NCI-H82 treated with DMSO at 0.1 percent for 48 hours (cell line): Measurements from ENCODE around the gene GIPC1.
"Not testable (repeated sequence)": the region's sequence is repeated elsewhere in the genome, so short reads cannot be mapped to it uniquely, and the experiment has no call there.

Experiments
- DNase-seq: peaks from one replicate; lab custom pipeline; 2025; ENCODE audit not compliant: unreplicated experiment; lab: John Stamatoyannopoulos, UW

The GIPC1 gene

DNA sequence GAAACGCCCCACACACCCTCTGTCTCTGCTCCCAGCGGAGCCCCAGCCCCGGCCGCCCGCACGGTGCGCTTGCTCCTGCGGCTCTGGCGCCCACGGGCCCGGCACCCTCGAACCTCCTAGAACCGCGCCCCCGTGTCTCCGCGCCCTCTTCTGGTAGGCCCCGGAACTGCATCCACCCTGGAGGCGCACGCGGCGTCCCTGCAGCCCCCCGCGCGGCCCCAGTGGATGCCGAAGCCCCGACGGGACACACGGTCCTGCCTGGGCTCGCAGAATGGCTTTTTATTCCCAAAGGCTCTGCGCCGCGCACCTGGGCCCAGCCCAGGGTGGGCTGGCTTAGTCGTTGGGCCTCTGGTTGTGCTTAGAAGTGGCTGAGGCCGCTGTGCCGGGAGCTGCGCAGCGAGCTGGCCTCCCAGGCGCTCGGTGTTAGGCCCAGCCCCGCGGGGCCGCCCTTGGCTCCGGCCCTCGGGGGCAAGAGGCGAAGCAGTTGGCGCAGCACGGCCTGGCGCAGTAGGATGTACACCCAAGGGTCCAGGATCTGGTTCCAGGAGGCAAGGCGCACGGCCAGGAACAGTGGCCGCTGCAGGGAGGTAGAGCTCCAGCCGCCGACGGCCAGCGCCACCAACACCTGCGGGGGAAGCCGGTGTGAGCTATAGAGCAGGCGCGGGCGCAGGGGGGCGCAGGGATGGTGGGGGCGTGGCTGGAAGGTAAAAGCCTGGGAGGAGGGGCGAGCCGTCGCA, 23.6 kb downstream of the GIPC1 start:
- peak; percentile 22 for DNase-seq

DNA sequence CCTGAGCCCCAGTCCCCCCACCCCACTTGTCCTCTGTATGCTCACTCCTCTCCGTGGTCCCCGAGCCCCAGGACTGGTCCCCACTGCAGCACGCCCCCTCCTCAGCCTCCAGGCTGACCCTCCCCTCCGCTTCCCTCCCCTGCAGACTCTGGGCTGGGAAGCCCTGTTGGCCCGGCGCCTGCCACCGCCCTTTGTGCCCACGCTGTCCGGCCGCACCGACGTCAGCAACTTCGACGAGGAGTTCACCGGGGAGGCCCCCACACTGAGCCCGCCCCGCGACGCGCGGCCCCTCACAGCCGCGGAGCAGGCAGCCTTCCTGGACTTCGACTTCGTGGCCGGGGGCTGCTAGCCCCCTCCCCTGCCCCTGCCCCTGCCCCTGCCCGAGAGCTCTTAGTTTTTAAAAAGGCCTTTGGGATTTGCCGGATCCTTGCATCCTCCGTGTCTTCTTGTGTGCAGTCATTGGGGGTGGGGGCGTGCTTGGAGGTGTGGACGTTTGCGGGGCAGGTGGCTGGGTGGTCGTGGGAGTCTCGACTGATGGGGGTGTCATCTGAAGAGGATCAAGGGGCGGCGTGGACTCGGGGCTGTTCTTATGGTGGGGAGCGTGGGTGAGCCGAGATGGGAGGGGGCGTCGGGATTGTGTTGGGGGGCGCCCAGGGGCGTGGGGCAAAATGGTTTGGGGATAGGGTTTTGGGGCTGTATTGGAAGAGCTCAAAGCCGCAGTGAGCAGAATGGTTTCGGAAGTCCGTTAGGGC, 24.3 kb downstream of the GIPC1 start:
- no peak for DNase-seq

DNA sequence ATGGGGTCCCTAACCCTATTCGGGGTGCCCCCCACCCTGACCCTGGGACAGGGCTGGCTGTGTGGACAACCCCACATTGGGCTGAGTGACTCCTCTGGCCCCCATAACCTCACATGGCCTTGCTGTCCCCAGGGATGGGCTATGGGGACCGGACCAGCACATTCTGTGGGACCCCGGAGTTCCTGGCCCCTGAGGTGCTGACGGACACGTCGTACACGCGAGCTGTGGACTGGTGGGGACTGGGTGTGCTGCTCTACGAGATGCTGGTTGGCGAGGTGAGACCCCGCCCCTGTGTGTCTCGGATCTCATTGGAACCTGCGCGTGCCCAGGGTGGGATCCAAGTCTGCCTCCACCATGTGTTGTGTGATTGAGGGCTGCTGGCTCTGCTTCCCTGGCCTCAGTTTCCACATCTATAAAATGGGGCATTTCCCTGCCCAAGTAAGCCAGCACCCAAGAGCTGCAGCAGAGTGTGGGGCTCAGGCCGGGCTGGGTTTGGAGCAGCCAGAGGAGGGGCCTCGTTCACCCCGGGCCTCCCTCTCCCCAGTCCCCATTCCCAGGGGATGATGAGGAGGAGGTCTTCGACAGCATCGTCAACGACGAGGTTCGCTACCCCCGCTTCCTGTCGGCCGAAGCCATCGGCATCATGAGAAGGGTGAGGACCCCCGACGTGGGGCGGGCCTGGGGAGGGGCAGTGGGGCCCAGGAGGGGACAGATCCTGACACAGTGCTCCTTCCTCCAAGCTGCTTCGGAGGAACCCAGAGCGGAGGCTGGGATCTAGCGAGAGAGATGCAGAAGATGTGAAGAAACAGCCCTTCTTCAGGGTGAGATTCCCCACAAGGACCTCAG, 25.7 kb downstream of the GIPC1 start:
- DNase-seq, result no peak

DNA sequence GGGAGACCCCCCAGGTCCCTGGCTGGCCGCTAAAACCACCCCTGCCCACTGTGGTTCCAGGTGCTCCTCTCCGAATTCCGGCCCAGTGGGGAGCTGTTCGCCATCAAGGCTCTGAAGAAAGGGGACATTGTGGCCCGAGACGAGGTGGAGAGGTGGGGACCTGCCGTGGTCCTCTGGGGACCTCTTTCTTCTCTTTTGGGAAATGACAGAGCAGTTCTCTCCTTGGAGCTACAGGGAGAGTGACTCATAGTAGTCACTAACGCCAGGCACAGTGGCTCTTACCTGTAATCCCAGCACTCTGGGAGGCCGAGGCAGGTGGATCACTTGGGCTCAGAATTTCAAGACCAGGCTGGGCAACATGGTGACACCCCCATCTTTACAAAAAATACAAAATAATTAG, 28.1 kb downstream of the GIPC1 start:
- no peak for DNase-seq

DNA sequence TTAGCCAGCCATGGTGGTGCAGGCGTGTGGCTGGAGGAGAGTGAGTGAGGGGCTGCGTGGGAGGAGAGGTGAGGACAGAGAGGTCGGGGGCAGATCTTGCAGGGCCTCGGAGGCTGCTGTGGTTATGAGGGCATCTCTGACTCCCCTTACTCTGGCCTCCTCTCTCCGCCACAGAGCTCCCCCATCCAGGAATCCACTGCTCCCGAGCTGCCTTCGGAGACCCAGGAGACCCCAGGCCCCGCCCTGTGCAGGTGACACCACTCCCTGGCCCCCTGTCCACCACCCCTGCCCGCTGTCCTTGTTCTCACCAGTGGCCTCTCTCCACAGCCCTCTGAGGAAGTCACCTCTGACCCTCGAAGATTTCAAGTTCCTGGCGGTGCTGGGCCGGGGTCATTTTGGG, 28.5 kb downstream of the GIPC1 start:
- no peak for DNase-seq

DNA sequence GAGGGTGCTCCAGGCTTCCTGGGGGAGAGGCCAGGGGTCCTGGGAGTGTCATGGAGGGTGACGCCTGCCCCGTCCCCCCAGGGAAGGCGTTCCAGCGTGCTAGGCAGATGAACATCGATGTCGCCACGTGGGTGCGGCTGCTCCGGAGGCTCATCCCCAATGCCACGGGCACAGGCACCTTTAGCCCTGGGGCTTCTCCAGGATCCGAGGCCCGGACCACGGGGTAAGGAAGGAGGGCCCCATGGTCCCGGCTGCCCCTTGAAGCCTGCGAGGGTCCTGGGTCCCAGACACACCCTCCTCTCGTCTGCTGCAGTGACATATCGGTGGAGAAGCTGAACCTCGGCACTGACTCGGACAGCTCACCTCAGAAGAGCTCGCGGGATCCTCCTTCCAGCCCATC, 32.2 kb downstream of the GIPC1 start:
- DNase-seq, result no peak

DNA sequence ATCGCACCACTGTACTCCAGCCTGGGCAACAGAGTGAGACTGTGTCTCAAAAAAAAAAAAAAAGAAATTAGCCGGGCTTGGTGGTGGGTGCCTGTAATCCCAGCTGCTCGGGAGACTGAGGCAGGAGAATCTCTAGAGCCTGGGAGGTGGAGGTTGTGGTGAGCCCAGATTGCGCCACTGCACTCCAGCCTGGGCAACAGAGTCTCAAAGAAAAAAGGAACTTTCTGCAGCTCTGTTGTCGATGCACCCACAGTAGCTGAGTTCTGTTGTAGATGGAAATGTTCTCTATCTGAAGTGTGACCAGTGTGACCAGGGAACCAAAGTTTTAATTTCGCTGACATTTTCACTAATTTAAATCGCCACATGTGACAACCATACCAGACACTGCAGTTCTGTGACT, 33.5 kb downstream of the GIPC1 start:
- DNase-seq, result not testable (repeated sequence)

DNA sequence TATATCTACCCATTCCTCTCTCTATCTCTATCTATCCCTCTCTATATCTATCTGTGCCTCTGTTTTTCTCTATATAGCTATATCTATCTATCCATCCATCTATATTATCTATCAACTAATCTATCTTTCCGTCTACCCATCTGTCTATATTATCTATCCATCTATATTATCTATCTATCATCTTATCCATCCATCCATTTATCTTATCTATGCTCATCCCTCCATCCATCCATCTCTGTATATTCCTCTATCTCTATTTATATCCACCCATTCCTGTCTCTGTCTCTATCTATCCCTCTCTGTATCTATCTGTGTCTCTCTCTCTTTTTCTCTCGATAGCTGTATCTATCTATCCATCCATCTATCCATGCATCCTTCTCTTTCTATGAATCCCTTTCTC, 35.0 kb downstream of the GIPC1 start:
- DNase-seq, result no peak

DNA sequence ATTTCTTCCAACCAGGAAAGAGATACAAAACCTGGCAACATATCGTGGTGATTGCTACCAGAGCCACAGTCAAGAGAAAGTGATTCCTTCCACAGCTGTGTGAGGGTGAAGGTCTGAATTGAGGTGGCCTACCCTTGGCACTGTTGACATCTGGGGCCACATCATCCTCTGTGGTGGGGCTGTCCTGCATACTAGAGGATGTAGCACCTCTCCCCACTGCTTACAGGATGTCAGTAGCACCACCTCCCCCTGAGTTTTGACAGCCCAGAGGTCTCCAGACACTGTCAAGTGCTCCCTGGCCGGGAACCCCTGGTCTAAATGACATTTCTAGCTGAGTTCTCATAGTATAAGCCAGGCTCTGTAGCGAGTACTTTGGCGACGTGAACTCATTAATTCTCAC, 36.2 kb downstream of the GIPC1 start:
- DNase-seq, result no peak

DNA sequence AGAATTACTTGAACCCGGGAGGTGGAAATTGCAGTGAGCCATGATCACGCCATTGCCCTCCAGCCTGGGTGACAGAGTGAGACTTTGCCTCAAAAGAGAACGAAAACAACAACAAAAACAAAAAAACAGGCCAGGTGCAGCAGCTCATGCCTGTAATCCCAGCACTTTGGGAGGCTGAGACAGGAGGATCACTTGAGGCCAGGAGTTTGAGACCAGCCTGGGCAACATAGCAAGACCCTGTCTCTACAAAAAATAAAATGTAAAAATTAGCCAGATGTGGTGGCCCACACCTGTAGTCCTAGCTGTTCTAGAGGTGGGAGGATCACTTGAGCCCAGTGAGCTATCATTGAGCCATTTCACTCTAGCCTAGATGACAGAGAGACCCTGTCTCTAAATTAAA, 43.6 kb downstream of the GIPC1 start:
- DNase-seq, result not testable (repeated sequence)

DNA sequence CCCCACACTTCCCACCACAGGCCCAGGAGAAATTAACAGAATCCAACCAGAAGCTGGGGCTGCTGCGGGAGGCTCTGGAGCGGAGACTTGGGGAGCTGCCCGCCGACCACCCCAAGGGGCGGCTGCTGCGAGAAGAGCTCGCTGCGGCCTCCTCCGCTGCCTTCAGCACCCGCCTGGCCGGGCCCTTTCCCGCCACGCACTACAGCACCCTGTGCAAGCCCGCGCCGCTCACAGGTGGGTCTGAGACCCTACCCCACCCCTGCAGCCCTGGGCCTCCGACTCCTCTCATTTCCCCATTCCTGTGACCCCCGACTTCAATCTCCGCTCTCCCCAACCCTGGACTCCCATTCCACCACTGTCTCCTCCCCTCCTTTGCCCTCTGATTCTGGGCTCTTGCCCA, 45.1 kb downstream of the GIPC1 start:
- no peak for DNase-seq

DNA sequence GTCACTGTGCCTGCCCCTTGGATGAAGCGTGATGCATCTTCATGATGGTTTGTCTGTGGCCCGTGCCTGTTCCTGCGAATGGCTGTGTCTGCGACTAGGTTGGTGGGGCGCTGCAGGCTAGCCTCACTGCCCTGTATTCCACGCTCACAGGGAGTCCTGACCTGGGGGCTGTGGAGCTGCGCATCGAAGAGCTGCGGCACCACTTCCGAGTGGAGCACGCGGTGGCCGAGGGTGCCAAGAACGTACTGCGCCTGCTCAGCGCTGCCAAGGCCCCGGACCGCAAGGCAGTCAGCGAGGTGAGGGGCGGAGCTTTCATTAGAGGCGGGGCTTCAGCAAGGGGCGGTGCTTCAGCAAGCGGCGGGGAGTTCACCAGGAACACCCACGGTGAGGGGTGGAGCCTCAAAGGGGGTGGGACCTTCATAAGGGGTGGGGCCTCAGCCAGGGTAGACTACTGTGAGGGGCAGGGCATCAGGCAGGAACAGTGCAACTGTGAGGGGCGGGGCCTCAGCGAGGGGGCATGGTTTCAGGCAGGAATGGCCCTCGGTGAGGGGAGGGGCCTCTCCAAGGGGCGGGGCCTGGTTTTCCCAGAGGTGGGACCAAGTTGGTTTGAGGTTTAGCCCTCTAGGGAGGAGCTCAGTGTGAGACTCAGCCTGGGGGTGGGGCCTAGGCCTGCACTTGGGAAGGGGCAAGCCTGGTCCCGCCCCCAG, 45.6 kb downstream of the GIPC1 start:
- peak; percentile 37 for DNase-seq

DNA sequence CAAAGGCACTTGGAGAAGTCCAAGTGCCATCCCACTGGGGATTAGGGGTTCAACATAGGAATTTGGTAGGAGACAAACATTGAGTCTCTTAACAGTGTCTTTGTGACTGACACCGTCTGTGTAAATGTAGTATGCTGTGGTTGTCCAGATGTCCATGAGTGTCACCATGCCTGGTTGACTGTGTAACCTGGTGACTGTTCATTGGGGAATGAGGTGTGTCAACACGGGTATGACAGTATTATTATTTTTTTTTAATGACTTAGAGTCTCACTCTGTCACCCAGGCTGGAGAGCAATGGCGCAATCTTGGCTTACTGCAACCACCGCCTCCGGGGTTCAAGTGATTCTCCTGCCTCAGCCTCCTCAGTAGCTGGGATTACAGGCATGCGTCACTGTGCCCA, 46.6 kb downstream of the GIPC1 start:
- no peak for DNase-seq

DNA sequence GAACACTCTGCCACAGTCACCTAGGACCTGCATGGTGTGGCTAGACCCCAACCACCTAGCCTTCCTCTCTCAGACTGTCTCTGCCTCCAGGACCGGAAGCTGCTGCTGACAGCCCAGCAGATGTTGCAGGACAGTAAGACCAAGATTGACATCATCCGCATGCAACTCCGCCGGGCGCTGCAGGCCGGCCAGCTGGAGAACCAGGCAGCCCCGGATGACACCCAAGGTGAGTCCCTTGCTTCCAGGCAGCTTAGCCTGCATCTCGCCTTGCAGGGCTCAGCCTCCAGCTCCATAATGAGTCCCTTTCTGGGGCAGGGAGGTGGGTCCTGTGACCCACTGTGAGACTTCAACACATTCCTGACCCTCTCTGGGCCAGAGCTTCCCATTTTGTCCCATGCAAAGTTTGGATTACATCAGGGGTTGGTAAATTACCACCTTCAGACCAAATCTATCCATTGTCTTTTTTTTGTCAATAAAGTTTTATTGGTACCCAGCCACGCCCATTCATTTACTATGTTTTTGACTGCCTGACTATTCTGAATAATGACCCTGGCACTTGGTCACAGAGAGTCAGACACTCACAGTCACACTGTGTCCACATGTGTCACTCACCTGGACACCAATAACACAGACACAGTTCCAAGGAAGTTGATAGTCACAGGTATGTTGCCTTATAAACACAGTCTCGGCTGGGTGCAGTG, 49.4 kb downstream of the GIPC1 start:
- DNase-seq, result no peak

DNA sequence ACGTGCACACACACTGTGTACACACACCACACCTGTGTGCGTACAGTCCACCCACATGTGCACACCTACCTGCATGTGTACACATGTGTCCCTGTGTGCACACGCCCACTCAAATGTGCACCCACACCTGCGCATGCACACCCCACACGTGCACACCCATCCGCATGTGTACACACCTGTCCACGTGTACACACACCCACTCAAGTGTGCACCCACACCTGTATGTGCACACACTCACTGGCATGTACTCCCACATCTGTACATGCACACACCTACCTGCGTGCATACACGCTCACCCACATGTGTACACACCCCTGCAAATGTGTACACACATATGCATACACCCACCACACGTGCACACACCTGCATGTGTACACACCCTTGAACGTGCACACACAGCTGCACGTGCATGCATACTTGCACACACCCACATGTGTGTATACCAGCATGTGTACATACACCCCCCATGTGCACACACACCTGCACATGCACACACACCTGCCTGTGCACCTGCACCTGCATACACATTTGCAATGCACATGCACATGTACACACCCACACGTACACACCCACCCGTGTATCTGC, 52.2 kb downstream of the GIPC1 start:
- DNase-seq, result no peak

DNA sequence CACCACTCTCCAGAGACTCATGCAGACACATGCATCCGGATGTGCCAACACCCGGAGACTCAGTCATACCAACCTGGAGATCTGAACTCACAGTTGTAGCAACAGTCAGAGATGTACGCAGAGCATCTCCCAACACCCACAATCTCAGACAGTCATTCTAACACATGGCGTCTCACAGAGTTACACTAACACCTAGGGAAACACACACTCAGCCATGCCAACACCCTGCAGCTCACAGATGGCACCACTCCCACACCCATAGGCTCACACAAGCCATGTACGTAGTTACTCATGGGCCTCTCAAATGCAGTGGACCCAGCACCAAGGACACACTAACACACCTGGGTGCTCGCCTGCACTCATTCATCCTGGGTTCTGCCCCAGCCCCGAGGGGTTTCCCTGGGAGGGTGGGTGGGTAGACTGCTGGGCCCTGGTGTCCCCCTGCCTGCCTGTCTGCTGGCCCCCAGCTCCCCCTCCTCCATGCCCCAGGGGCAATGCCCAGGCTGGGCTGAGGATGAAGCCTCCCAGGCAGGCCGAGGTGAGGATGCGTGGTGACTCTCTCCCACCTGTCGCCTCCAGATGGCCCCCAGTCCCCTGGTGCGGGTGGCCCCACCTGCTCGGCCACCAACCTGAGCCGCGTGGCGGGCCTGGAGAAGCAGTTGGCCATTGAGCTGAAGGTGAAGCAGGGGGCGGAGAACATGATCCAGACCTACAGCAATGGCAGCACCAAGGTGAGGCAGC, 52.9 kb downstream of the GIPC1 start:
- no peak for DNase-seq

DNA sequence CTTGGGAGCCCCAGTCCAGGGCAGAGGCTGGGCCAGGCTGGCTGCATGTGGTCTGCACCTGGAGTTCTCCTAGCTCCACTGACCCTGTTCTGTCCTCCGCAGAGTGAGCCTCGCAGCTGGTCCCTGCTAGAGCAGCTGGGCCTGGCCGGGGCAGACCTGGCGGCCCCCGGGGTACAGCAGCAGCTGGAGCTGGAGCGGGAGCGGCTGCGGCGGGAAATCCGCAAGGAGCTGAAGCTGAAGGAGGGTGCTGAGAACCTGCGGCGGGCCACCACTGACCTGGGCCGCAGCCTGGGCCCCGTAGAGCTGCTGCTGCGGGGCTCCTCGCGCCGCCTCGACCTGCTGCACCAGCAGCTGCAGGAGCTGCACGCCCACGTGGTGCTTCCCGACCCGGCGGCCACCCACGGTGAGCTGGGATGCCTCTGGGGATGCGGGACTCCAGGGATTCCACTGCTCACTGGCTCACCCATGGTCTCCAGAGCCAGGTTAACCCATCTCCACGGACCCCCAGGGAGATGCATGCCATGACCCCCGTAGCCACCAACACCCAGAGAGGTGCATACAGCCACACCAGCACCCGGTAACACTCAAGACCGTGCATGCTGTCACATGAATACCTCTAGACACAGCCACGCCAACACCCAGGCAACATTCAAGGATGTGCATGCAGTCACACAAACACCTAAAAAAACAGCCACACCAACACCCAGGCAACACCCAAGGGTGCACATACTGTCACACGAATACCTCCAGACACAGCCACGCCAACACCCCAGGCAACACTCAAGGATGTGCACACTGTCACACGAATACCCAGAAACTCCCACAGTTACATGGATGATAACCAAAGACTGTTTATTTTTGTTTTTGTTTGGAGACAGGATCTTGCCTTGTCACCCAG, 54.6 kb downstream of the GIPC1 start:
- no peak for DNase-seq

DNA sequence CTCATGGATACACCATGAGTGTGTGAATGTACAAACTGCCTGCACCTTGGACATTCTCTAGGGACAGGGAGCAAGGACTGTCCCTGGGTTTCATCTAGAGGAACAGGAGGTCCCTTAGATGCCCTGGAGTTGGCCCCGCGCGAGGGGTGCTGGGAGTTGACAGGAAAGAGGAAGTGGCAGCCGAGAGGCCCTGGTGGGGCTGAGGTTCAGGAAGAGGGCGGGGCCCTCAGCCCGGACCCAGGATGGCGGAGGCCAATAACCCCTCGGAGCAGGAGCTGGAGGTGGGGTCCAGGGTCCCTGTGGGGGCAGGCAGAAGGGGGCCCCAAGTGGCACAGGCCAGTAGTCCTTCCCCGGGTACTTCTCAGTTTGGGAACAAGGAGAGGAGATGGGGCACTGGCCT, 55.9 kb downstream of the GIPC1 start:
- DNase-seq, result no peak

DNA sequence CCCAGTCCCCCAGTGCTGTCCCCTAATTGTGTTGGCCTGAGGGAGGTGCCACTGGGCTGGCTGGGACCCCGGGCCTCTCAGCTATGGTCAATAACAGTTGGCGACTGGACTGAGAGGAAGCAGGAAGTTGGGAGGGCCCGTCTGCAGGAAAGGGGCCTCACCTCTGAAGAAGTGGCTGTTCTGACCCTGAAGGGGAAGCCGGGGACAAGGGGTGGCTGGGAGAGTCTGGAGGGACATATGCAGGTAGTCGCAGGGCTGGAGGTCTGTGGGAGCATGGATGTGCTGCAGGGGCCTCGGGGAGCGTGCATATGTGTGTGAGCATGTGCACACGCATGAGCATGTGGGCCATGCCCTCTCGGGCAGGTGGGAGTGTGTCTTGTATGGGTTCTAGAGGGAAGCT, 56.9 kb downstream of the GIPC1 start:
- DNase-seq, result no peak
